ENCODE data around the gene CNTN4.

Gene CNTN4

GRCh38 chr3:2153053-2153452, 54.4 kb downstream of the CNTN4 start:
- no peak for DNase-seq
- TF ChIP-seq CTCF (IDR thresholded peaks at IDR 0.05; ENCODE audit: low read depth, low read length, missing control alignments), result no peak
- H3K4me3 ChIP-seq (ENCODE audit: low read depth, low read length), result no peak overlapping the region
- no peak overlapping the region for H3K27ac ChIP-seq
- no peaks in the 10 kb centered on the region for H3K27me3 ChIP-seq (replicated peaks)
- no peaks in the 10 kb centered on the region for H3K36me3 ChIP-seq (replicated peaks)
- in situ Hi-C loops (cut with HindIII; ENCODE audit: low pct_ligation_motif_present, low sequenced_read_pairs), result no loop called here

DNA sequence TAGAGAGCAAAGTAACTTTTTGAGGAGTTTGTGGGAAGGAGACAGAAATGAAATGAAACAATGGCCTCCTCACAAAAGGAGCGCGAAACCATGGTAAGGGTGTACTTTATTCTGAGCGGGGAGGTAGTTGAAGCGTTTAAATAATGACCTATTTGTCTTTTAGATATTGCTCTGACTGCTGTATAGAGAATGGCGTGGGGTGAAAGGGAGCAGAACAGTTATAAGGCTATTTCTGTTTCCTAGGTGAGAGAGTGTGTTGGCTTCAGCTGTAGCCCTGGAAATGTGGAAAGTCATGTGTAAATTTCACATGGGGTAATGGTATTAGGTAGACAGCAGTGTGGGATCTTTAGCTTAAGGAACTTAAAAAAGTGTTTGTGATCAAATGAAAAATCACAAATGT, 54.9 kb downstream of the CNTN4 start:
- TF ChIP-seq CTCF (IDR thresholded peaks at IDR 0.05; ENCODE audit: low read depth, low read length, missing control alignments), result no peak
- Histone ChIP-seq H3K27me3 (replicated peaks) (no peaks in the 10 kb centered on the region), H3K4me3 (ENCODE audit: low read depth, low read length) (no peak overlapping the region), H3K27ac (no peak overlapping the region), H3K36me3 (replicated peaks) (no peaks in the 10 kb centered on the region)
- DNase-seq, result no peak
- in situ Hi-C loops (cut with HindIII; ENCODE audit: low pct_ligation_motif_present, low sequenced_read_pairs), result no loop called here

DNA sequence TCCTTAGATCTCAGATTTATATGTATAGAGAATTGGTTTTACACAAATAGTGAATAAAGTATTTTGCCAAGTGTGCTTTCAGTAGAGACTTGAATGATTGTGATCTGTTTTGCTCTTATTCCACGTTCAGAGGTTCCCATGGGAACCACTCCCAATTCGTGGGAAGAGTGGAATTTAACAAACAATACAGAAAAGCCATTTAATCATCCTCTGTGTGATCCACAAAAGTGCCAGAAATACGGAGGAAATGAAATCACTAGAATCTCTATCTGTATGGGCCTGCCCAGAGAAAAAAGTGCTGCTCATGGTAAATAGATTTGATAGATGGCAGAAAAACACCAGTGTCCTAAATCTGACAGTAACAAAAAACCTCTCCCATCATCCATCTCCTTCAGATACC, 56.0 kb downstream of the CNTN4 start:
- in situ Hi-C loops (cut with HindIII; ENCODE audit: low pct_ligation_motif_present, low sequenced_read_pairs), result no loop called here
- H3K27ac ChIP-seq, result no peak overlapping the region
- no peaks in the 10 kb centered on the region for H3K27me3 ChIP-seq (replicated peaks)
- TF ChIP-seq CTCF (IDR thresholded peaks at IDR 0.05; ENCODE audit: low read depth, low read length, missing control alignments), result no peak
- no peaks in the 10 kb centered on the region for H3K36me3 ChIP-seq (replicated peaks)
- no peak overlapping the region for H3K4me3 ChIP-seq (ENCODE audit: low read depth, low read length)
- DNase-seq, result no peak

DNA sequence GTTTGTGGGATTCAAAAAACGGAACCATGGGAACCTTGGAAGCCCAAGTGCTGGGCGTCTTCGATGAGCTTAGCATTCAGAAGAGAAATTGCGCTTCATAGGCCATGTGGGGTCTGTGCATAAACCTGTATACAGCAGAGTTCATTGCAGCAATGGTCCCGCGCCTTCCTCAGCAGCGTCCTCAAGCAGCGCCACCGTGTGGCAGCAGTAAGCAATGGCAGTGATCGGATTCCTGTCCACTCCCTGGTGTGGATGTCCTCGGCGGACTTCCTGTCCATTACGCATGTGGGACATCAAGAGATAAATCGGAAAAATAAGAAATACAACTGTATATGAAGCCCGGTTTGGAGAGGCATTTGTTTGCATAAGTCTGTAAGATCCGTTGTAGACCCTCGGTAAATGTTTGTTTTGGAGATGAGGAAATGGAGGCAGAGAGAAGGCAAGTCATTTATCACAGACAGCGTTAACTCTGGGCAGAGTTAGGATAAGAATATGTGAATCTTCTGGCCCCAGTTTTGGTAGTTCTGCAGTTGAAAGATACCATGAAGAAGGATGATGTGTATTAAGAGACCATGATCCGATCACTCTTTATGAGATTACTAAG, 57.7 kb downstream of the CNTN4 start:
- in situ Hi-C loops (cut with HindIII; ENCODE audit: low pct_ligation_motif_present, low sequenced_read_pairs), result no loop called here
- Histone ChIP-seq H3K27ac (no peak overlapping the region), H3K36me3 (replicated peaks) (no peaks in the 10 kb centered on the region), H3K4me3 (ENCODE audit: low read depth, low read length) (no peak overlapping the region), H3K27me3 (replicated peaks) (no peaks in the 10 kb centered on the region)
- TF ChIP-seq CTCF (IDR thresholded peaks at IDR 0.05; ENCODE audit: low read depth, low read length, missing control alignments), result peak; percentile 60
- DNase-seq, result no peak

DNA sequence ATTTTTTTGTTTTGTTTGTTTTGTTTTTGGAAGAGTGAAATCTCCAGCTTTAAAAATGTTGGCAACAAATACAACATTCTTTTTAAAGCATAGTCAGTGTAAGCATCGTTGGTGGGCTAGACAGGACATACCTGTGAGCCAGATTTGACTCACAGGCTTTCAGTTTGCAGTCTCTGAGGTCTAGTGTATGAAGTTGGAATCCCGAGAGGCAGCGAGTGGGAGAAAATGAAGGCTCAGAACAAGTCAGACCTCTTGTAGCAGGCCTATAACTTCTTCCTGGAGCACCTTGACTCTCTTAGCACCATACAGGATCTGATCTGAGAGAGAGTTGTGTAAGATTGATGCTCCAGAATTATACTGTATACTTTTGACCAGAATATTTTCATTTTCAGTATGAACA, 60.2 kb downstream of the CNTN4 start:
- Histone ChIP-seq H3K27ac (no peak overlapping the region), H3K36me3 (replicated peaks) (no peaks in the 10 kb centered on the region), H3K4me3 (ENCODE audit: low read depth, low read length) (no peak overlapping the region), H3K27me3 (replicated peaks) (no peaks in the 10 kb centered on the region)
- DNase-seq, result no peak
- no peak for TF ChIP-seq CTCF (IDR thresholded peaks at IDR 0.05; ENCODE audit: low read depth, low read length, missing control alignments)
- in situ Hi-C loops (cut with HindIII; ENCODE audit: low pct_ligation_motif_present, low sequenced_read_pairs), result no loop called here

DNA sequence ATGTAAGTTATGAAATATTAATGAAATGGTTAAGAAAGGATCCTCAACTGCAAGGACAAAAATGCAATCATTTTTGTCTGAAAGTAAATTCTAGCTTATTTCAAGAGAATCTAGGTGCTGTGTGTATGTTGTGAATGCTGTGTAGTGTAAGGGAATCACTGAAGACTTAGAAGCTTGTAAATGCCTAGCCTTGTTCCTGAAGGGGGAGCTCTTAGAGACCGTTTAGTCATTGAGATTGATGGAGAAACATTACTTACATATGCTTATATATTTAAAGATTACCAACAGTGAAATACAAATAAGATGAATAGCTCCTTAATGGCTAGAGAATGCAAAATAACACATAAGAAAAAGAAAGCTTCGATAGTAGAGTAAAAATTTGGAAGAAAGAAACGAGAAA, 67.9 kb downstream of the CNTN4 start:
- in situ Hi-C loops (cut with HindIII; ENCODE audit: low pct_ligation_motif_present, low sequenced_read_pairs), result no loop called here
- Histone ChIP-seq H3K36me3 (replicated peaks) (no peaks in the 10 kb centered on the region), H3K4me3 (ENCODE audit: low read depth, low read length) (no peak overlapping the region), H3K27ac (no peak overlapping the region), H3K27me3 (replicated peaks) (no peaks in the 10 kb centered on the region)
- no peak for DNase-seq
- TF ChIP-seq CTCF (IDR thresholded peaks at IDR 0.05; ENCODE audit: low read depth, low read length, missing control alignments), result no peak

All from brain microvascular endothelial cell (primary cell).